ENCODE measurements around the gene ME1.

GRCh38 chr6:83265384-83265783, 165.5 kb downstream of the ME1 start:
- TF ChIP-seq CREB1 (IDR thresholded peaks at IDR 0.05; ENCODE audit: low read depth) (no peak), YY1 (IDR thresholded peaks at IDR 0.05; ENCODE audit: low read depth) (no peak)
